Tibial nerve (tissue), 4 donors: ENCODE results near the gene SLC35F3. TPM values are rescaled to one million over a fixed set of nuclear protein-coding genes. Genes with fewer than 3 reads are reported as not detected.
A peak's percentile ranks its signal among the peaks of the same experiment; 100 is the strongest.

Experiments
- DNase-seq, 2 donors: peaks; one replicate each; pipeline ENCODE4 v3.0.0-alpha.2; 2019; ENCODE audit warnings: low spot score in 2 of 2
- H3K27ac ChIP-seq, 4 donors: fragments of 200-600 bp; sonication (generic) in 3 of 4; one replicate each; pipeline ENCODE4 v1.5.1; 2017 to 2019; ENCODE audit warnings: mild to moderate bottlenecking in 1 of 4
- H3K27me3 ChIP-seq, 2 donors: fragments of 200-600 bp; sonication (generic) in 1 of 2; one replicate each; pipeline versions ENCODE4 v1.5.1 to v1.6.0; 2017 to 2019
- H3K36me3 ChIP-seq, 3 donors: fragments of 200-600 bp; sonication (generic); one replicate each; pipeline ENCODE4 v1.5.1; 2018 to 2019
- H3K4me1 ChIP-seq, 4 donors: fragments of 200-600 bp; sonication (generic) in 3 of 4; one replicate each; pipeline ENCODE4 v1.5.1; 2017 to 2019
- H3K4me3 ChIP-seq, 4 donors: fragments of 200-600 bp; sonication (generic) in 3 of 4; one replicate each; pipeline ENCODE4 v1.5.1; 2017 to 2019; ENCODE audit warnings: mild to moderate bottlenecking in 1 of 4, moderate library complexity in 1 of 4
- H3K9me3 ChIP-seq, 4 donors: fragments of 200-600 bp; sonication (generic) in 3 of 4; one replicate each; pipeline ENCODE4 v1.5.1; 2017 to 2019
- EP300 ChIP-seq, 2 donors: sonication (generic); formaldehyde crosslinking; IDR thresholded peaks; one replicate each; pipeline ENCODE4 v1.6.1; 2017; ENCODE audit warnings: antibody characterized with exemption in 2 of 2, mild to moderate bottlenecking in 1 of 2
- POLR2A ChIP-seq, 2 donors: fragments of 450-650 bp; IDR thresholded peaks; one replicate each; pipeline ENCODE4 v1.6.1; 2017; ENCODE audit warnings: antibody characterized with exemption in 2 of 2, mild to moderate bottlenecking in 2 of 2, moderate library complexity in 2 of 2
- WGBS, 2 donors: methylation state at CpG; one replicate each; pipeline ENCODE4 v1.1.5; 2018; 5-methylcytosine and 5-hydroxymethylcytosine counted together
- total RNA-seq, 4 donors: library from RNA; depleted of rRNA; stranded (reverse); fragments of >200 nt; gene quantifications; one replicate each; pipeline ENCODE4 v1.1.0, GENCODE V29; 2016
- TF ChIP-seq, protein P1 (sequence below), 5 experiments: fragments of 200-600 bp in 3 of 5; fragments of 450-650 bp in 2 of 5; sonication (generic) in 3 of 5; IDR thresholded peaks; one replicate each; pipeline ENCODE4 v1.5.1; 2016 to 2019; ENCODE audit warnings: antibody characterized with exemption in 5 of 5, mild to moderate bottlenecking in 3 of 5, moderate library complexity in 2 of 5

Gene SLC35F3
- total RNA-seq, 4 donors from 2014 or later: 0.90 TPM; not detected in 3

DNA sequence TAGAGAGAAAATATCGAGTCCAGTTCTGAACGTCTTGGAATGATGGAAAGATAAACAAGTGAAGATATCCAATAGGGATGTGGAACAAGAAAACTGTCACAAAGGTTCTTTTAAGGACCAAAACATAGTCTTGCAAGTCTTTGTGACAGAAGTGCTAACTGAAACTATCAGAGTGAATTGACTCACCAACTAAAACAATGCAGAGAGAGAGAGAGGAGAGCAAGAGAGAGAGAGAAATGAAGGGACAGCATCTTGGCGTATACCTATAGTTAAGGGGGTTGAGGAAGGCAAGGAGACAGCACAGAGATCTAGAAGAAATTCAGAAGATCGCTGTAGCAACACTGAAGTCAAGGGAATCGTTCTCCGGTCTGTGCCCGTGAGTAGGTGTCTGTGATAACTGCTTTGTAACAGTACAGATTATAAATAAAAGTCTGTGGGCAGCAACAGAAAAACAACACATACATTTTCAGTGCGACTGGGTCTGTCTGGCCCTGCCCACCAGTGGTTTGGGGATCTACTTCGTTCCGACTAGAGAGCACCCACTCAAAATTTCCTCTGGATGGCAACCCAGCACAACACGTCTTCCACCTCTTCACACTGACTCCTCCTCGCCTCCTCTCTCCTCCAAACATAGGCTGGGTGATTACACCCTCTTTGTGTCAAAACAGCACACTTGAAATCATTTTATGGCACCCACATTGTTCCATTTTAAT is 464.0 kb downstream of the SLC35F3 start:
- Histone ChIP-seq H3K27ac (no peak overlapping the region), H3K9me3 (no peaks in the 10 kb centered on the region), H3K36me3 (no peaks in the 10 kb centered on the region), H3K4me3 (no peak overlapping the region), H3K27me3 (no peaks in the 10 kb centered on the region), H3K4me1 (peaks cover 0 to 11% (median 4%) of the 10 kb centered on the region in 4 donors)
- TF ChIP-seq, protein P1, sequence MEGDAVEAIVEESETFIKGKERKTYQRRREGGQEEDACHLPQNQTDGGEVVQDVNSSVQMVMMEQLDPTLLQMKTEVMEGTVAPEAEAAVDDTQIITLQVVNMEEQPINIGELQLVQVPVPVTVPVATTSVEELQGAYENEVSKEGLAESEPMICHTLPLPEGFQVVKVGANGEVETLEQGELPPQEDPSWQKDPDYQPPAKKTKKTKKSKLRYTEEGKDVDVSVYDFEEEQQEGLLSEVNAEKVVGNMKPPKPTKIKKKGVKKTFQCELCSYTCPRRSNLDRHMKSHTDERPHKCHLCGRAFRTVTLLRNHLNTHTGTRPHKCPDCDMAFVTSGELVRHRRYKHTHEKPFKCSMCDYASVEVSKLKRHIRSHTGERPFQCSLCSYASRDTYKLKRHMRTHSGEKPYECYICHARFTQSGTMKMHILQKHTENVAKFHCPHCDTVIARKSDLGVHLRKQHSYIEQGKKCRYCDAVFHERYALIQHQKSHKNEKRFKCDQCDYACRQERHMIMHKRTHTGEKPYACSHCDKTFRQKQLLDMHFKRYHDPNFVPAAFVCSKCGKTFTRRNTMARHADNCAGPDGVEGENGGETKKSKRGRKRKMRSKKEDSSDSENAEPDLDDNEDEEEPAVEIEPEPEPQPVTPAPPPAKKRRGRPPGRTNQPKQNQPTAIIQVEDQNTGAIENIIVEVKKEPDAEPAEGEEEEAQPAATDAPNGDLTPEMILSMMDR (IDR thresholded peaks at IDR 0.05): no peak
- TF ChIP-seq POLR2A (IDR thresholded peaks at IDR 0.05): no peak
- no peak for TF ChIP-seq EP300 (IDR thresholded peaks at IDR 0.05)
- DNase-seq: no peak
- WGBS, 2 donors: 67 to 71% methylated on average over 12 of the region's 12 CpGs

DNA sequence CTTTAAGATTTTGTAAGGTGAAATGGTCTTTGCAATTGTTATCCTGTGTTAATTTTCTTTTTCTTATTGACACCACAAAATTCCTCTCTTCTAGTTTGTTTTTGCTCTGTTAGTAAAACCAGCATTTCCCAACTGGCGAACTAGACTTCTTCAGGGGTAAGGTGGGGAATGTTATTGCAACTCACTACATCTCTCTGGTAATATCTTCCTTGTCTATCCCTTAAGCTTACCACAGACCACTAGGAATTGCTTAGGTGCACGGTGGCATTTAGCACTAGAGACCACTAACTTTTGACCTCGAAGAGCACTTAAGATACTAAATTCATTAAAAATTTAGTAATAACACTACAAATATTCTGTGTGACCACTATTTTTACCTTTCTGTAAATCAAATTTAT is 464.6 kb downstream of the SLC35F3 start:
- peaks cover 0 to 12% (median 4%) of the 10 kb centered on the region in 4 donors for H3K4me1 ChIP-seq
- TF ChIP-seq, protein P1 (IDR thresholded peaks at IDR 0.05): no peak
- TF ChIP-seq EP300 (IDR thresholded peaks at IDR 0.05) (no peak), POLR2A (IDR thresholded peaks at IDR 0.05) (no peak)
- 83 to 90% methylated on average over 3 of the region's 3 CpGs for WGBS, 2 donors
- H3K4me3 ChIP-seq: no peak overlapping the region
- no peak overlapping the region for H3K27ac ChIP-seq
- H3K27me3 ChIP-seq: no peaks in the 10 kb centered on the region
- no peak for DNase-seq
- no peaks in the 10 kb centered on the region for H3K36me3 ChIP-seq
- H3K9me3 ChIP-seq: no peaks in the 10 kb centered on the region

DNA sequence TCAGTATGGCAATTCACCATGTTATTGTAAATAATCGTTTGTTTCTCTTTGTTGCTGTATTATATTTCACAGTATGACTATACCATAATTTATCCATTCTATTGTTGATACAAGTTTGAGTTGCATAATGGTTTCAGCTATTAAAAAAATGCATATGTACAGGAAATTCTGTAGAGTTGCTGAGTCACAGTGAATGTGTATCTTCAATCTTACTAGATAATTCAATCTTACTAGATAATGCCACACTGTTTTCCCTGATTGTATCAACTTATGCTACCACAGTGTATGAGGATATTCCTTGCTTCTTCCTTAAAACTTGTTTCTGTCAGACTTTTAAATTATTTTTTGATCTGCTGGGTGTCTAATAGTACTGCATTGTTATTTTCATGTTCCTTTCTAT is 465.3 kb downstream of the SLC35F3 start:
- no peaks in the 10 kb centered on the region for H3K27me3 ChIP-seq
- WGBS, 2 donors: 75 to 95% methylated on average over 1 of the region's 1 CpG
- no peak for TF ChIP-seq EP300 (IDR thresholded peaks at IDR 0.05)
- TF ChIP-seq, protein P1 (IDR thresholded peaks at IDR 0.05): no peak
- TF ChIP-seq POLR2A (IDR thresholded peaks at IDR 0.05): no peak

DNA sequence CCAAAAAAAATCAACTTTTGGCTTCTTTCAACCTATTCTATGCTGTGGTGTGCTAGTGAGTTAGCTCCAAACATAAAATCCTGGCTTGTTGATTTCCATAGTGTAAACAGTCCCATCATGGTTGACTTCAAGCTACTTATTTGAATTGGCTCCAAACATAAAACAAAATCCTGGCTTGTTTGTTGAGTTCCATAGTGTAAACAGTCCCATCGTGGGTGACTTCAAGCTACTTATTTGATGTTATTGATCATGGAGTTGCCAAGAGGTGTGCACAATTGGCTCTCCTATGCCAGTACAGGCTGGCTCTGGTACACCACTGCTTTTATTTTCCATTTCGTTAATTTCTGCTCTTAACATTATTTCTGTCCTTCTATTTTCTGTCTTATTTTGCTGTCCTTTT is 466.9 kb downstream of the SLC35F3 start:
- no peak overlapping the region for H3K27ac ChIP-seq
- H3K36me3 ChIP-seq: peaks cover 0 to 12% (median 0%) of the 10 kb centered on the region in 3 donors
- H3K9me3 ChIP-seq: no peaks in the 10 kb centered on the region
- peaks cover 0 to 27% (median 14%) of the 10 kb centered on the region in 4 donors for H3K4me1 ChIP-seq
- WGBS, 2 donors: 58 to 67% methylated on average over 2 of the region's 2 CpGs
- TF ChIP-seq, protein P1 (IDR thresholded peaks at IDR 0.05): no peak
- TF ChIP-seq EP300 (IDR thresholded peaks at IDR 0.05): no peak
- no peak for TF ChIP-seq POLR2A (IDR thresholded peaks at IDR 0.05)
- no peak for DNase-seq
- no peak overlapping the region for H3K4me3 ChIP-seq
- H3K27me3 ChIP-seq: no peaks in the 10 kb centered on the region

More for the DNA sequence above, 465.3 kb downstream of the SLC35F3 start:
- no peaks in the 10 kb centered on the region for H3K36me3 ChIP-seq
- peaks cover 0 to 19% (median 10%) of the 10 kb centered on the region in 4 donors for H3K4me1 ChIP-seq
- DNase-seq: no peak
- no peaks in the 10 kb centered on the region for H3K9me3 ChIP-seq
- no peak overlapping the region for H3K27ac ChIP-seq
- no peak overlapping the region for H3K4me3 ChIP-seq

DNA sequence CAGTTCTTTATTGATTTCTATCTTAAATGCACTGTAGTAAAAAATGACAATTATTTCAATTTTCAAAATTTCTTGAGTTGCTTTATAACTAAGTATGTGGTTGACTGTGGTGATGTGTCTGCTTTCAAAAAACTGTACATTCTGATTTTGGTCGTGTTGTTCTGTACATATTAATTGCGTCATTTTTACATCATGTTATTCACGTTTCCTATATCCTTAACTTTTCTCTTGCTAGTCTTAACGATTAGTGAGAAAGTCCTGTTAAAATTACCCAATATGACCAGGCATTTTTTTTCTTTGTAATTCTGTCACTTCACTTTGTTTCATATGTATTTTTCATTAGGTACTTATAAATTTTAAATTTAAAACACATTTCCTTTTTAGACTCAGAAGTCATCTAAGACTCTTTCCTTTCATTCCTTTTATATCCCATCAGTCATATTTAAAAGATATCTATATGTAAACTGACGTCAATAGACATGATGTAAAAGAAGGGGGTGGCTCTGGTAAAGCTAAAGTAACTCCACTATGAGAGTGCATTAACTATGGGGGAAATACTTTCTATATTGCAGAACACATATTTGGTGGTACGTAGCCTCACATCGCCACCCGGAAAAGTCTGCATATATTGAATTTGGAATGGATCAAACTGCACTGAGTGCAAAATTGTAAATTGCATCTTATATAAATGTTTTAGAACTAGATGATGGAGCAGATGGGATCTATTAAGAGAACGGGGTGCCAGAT is 467.7 kb downstream of the SLC35F3 start:
- H3K9me3 ChIP-seq: no peaks in the 10 kb centered on the region
- 49 to 53% methylated on average over 9 of the region's 9 CpGs for WGBS, 2 donors
- peak overlapping the region in 2 of 4 donors; percentile 89 to 96 for H3K27ac ChIP-seq
- TF ChIP-seq, protein P1 (IDR thresholded peaks at IDR 0.05): no peak
- no peak for TF ChIP-seq POLR2A (IDR thresholded peaks at IDR 0.05)
- no peak for TF ChIP-seq EP300 (IDR thresholded peaks at IDR 0.05)
- no peaks in the 10 kb centered on the region for H3K27me3 ChIP-seq
- H3K4me3 ChIP-seq: peak overlapping the region; percentile 68 to 93 (median 76)
- H3K4me1 ChIP-seq: peaks cover 0 to 27% (median 14%) of the 10 kb centered on the region in 4 donors
- peaks cover 0 to 20% (median 0%) of the 10 kb centered on the region in 3 donors for H3K36me3 ChIP-seq
- no peak for DNase-seq
